MM.1S (cell line): ENCODE data around the gene MEGF11.

Experiments used
- DNase-seq: peaks from one replicate; pipeline ENCODE4 v3.0.0-alpha.2; 2015
- H2AFZ ChIP-seq: fragments of 300-600 bp; sonication (generic); 2 replicates; pipeline ENCODE4 v1.6.0; 2016; ENCODE audit warnings: antibody characterized with exemption, low read length
- H3F3A ChIP-seq: fragments of 300-600 bp; sonication (generic); 2 replicates; pipeline ENCODE4 v1.6.1; 2016; ENCODE audit warnings: mild to moderate bottlenecking, antibody characterized with exemption, low read length, moderate library complexity, mixed read lengths; ENCODE audit not compliant: insufficient read depth
- H3K27ac ChIP-seq: fragments of 300-600 bp; sonication (generic); 2 replicates; pipeline ENCODE4 v1.5.1; 2016; ENCODE audit warnings: mild to moderate bottlenecking, low read length
- H3K27me3 ChIP-seq: fragments of 300-600 bp; sonication (generic); replicated peaks from 2 replicates; pipeline ENCODE4 v1.6.0; 2016; ENCODE audit warnings: low read length; ENCODE audit not compliant: insufficient read depth
- H3K36me3 ChIP-seq: fragments of 300-600 bp; sonication (generic); replicated peaks from 2 replicates; pipeline ENCODE4 v1.6.1; 2016; ENCODE audit warnings: mild to moderate bottlenecking, low read length, mixed read lengths; ENCODE audit not compliant: insufficient read depth
- H3K4me1 ChIP-seq: fragments of 300-600 bp; sonication (generic); 2 replicates; pipeline ENCODE4 v1.6.1; 2016; ENCODE audit warnings: low read length, mixed read lengths
- H3K4me2 ChIP-seq: fragments of 300-600 bp; sonication (generic); 2 replicates; pipeline ENCODE4 v1.6.0; 2016; ENCODE audit warnings: low read depth, low read length
- H3K4me3 ChIP-seq: fragments of 300-600 bp; sonication (generic); 2 replicates; pipeline ENCODE4 v1.5.1; 2016; ENCODE audit warnings: low read length, mixed read lengths
- H3K79me2 ChIP-seq: fragments of 300-600 bp; sonication (generic); 2 replicates; pipeline ENCODE4 v1.6.1; 2016; ENCODE audit warnings: mixed run types, low read length, mixed read lengths
- H3K9ac ChIP-seq: fragments of 300-600 bp; sonication (generic); 2 replicates; pipeline ENCODE4 v1.6.1; 2016; ENCODE audit warnings: low read length, mixed read lengths
- H3K9me2 ChIP-seq: fragments of 300-600 bp; sonication (generic); replicated peaks from 2 replicates; pipeline ENCODE4 v1.6.1; 2016; ENCODE audit warnings: mild to moderate bottlenecking, low read length, mixed read lengths; ENCODE audit not compliant: insufficient read depth
- H3K9me3 ChIP-seq: fragments of 300-600 bp; sonication (generic); replicated peaks from 2 replicates; pipeline ENCODE4 v1.6.1; 2016; ENCODE audit warnings: mild to moderate bottlenecking, low read length, mixed read lengths; ENCODE audit not compliant: insufficient read depth
- H4K20me1 ChIP-seq: fragments of 300-600 bp; sonication (generic); 2 replicates; pipeline ENCODE4 v1.6.1; 2016; ENCODE audit warnings: mild to moderate bottlenecking, low read length, moderate library complexity, mixed read lengths; ENCODE audit not compliant: insufficient read depth
- CTCF ChIP-seq: fragments of 300-600 bp; sonication (generic); IDR thresholded peaks from 2 replicates; pipeline ENCODE4 v1.5.1; 2016; ENCODE audit warnings: antibody characterized with exemption, low read length, mixed read lengths
- EZH2 ChIP-seq: fragments of 300-600 bp; sonication (generic); optimal IDR thresholded peaks from 2 replicates; pipeline ENCODE3; 2017; ENCODE audit warnings: low read depth, mild to moderate bottlenecking, antibody characterized with exemption, low read length, mixed read lengths
- EZH2phosphoT487 ChIP-seq: fragments of 300-600 bp; sonication (generic); IDR thresholded peaks from 2 replicates; pipeline ENCODE4 v1.6.1; 2018; ENCODE audit warnings: antibody characterized with exemption, low read length

The MEGF11 gene

DNA sequence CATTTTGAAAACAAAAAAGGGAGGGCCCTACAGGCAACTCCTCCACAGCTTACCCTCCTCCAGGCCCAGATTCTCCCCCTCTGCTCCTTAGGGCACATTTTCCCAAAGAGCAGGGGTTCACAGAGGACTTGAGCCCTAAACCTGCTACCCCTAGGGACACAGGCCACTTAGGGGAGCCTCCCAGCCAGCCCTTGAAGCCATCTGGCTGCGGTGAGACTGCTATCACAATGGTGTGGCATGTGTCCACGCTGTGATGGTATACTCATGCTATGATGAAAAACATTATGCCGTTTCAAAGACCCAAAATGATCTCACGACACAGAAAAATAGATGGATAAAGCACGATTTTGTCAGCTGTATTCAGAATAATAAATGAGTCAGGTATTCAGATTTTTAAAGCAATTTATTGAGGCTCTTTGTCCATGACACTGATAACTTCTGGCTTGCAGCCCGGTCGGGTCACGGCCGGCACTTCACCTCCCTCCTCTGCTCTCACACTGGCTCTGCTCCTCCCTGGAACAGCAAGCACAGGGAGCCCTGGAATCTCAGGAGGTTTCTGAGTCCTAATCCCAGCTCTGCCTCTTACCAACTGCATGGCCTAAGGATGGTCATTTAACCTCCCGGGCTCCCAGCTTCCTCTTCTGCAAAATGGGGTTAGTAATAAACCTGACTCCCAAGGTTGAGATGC lies 115.3 kb downstream of the MEGF11 start:
- Histone ChIP-seq H3K79me2 (no peaks in the 10 kb centered on the region), H3K9me3 (no peaks in the 10 kb centered on the region), H3F3A (no peaks in the 10 kb centered on the region), H2AFZ (no peak overlapping the region), H3K36me3 (no peaks in the 10 kb centered on the region), H3K27ac (no peak overlapping the region), H4K20me1 (no peaks in the 10 kb centered on the region), H3K27me3 (no peaks in the 10 kb centered on the region), H3K4me3 (no peak overlapping the region), H3K9me2 (no peaks in the 10 kb centered on the region), H3K9ac (no peak overlapping the region), H3K4me1 (no peaks in the 10 kb centered on the region), H3K4me2 (no peak overlapping the region)
- TF ChIP-seq EZH2 (no peak), EZH2phosphoT487 (no peak), CTCF (no peak)
- no peak for DNase-seq

- Histone ChIP-seq H3K9me2 (no peaks in the 10 kb centered on the region), H3K9me3 (no peaks in the 10 kb centered on the region), H3K27ac (no peak overlapping the region), H3K36me3 (no peaks in the 10 kb centered on the region), H3K4me3 (no peak overlapping the region), H3K79me2 (no peaks in the 10 kb centered on the region), H3K4me2 (no peak overlapping the region), H3K27me3 (no peaks in the 10 kb centered on the region), H3K4me1 (no peaks in the 10 kb centered on the region), H3K9ac (no peak overlapping the region), H4K20me1 (no peaks in the 10 kb centered on the region), H2AFZ (no peak overlapping the region), H3F3A (no peaks in the 10 kb centered on the region)
- no peak for TF ChIP-seq CTCF
- TF ChIP-seq EZH2phosphoT487 = no peak
- no peak for DNase-seq
Measured at GRCh38 chr15:66136948-66137347, 116.6 kb downstream of the MEGF11 start.

DNA sequence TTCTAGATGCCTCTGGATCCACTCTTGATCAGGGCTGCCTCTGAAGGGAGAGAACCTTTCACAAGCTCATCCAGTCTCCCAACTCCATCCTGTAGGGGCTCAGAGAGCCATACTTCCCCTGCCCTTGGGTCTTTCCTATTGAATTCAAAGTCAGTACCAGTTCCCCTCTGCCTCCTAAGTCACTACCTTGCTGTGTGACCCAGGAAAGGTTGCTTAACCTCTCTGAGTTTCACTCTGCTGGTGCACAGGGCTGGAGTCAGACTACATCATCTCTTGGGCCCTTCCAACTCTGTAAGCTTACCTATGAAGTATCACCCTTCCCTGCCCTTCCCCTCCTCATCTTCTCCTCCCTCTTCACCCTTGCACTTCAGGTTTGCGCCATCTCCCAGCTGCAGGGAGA lies 117.9 kb downstream of the MEGF11 start:
- DNase-seq = no peak
- Histone ChIP-seq H3K27ac (no peak overlapping the region), H3F3A (no peaks in the 10 kb centered on the region), H4K20me1 (no peaks in the 10 kb centered on the region), H3K9me2 (no peaks in the 10 kb centered on the region), H3K4me1 (no peaks in the 10 kb centered on the region), H2AFZ (no peak overlapping the region), H3K4me3 (no peak overlapping the region), H3K79me2 (no peaks in the 10 kb centered on the region), H3K4me2 (no peak overlapping the region), H3K27me3 (0 out of 2 replicates have a peak, but pooled peaks cover 6% of the 10 kb centered on the region), H3K36me3 (no peaks in the 10 kb centered on the region), H3K9me3 (no peaks in the 10 kb centered on the region), H3K9ac (no peak overlapping the region)
- TF ChIP-seq EZH2 = no peak
- no peak for TF ChIP-seq CTCF
- no peak for TF ChIP-seq EZH2phosphoT487
